Cerebellar nuclear complex (tissue), 1 donor: ENCODE measurements around the gene ATXN1.

Source experiments
- DNase-seq, 2 experiments: peaks; one replicate each; lab custom pipeline; 2025; lab: John Stamatoyannopoulos, UW

The ATXN1 gene

GRCh38 chr6:16698162-16698533, 63.1 kb downstream of the ATXN1 start:
- DNase-seq, result no peak

- DNase-seq, result no peak
These were observed 63.7 kb downstream of the ATXN1 start for GRCh38 chr6:16697437-16698161.

GRCh38 chr6:16696496-16696895, 64.8 kb downstream of the ATXN1 start:
- no peak for DNase-seq

- DNase-seq, result no peak
These were observed 66.3 kb downstream of the ATXN1 start for GRCh38 chr6:16694781-16695578.

GRCh38 chr6:16691324-16691723, 69.9 kb downstream of the ATXN1 start:
- DNase-seq, result no peak

- DNase-seq, result no peak
These were observed 70.6 kb downstream of the ATXN1 start for GRCh38 chr6:16690608-16691142.

- DNase-seq, result no peak
These were observed 71.3 kb downstream of the ATXN1 start for GRCh38 chr6:16689788-16690607.

GRCh38 chr6:16688984-16689636, 72.2 kb downstream of the ATXN1 start:
- no peak for DNase-seq

GRCh38 chr6:16688436-16688835, 72.8 kb downstream of the ATXN1 start:
- no peak for DNase-seq

- no peak for DNase-seq
These were observed 74.2 kb downstream of the ATXN1 start for GRCh38 chr6:16687045-16687444.

- no peak for DNase-seq
These were observed 76.2 kb downstream of the ATXN1 start for GRCh38 chr6:16684896-16685554.

GRCh38 chr6:16684195-16684689, 77.0 kb downstream of the ATXN1 start:
- no peak for DNase-seq

- DNase-seq, result no peak
These were observed 77.5 kb downstream of the ATXN1 start for GRCh38 chr6:16683641-16684194.

GRCh38 chr6:16681260-16681873, 79.9 kb downstream of the ATXN1 start:
- DNase-seq, result no peak

GRCh38 chr6:16679050-16679449, 82.2 kb downstream of the ATXN1 start:
- DNase-seq, result no peak

GRCh38 chr6:16677458-16677857, 83.8 kb downstream of the ATXN1 start:
- DNase-seq, result no peak

GRCh38 chr6:16676978-16677377, 84.3 kb downstream of the ATXN1 start:
- DNase-seq, result no peak

GRCh38 chr6:16676376-16676775, 84.9 kb downstream of the ATXN1 start:
- DNase-seq, result no peak

- no peak for DNase-seq
These were observed 86.4 kb downstream of the ATXN1 start for GRCh38 chr6:16674801-16675392.
